ENCODE data around the gene NCR2.

GRCh38 chr6:41338659-41339058 lies 3.3 kb downstream of the NCR2 start:
- TF ChIP-seq, protein P1, sequence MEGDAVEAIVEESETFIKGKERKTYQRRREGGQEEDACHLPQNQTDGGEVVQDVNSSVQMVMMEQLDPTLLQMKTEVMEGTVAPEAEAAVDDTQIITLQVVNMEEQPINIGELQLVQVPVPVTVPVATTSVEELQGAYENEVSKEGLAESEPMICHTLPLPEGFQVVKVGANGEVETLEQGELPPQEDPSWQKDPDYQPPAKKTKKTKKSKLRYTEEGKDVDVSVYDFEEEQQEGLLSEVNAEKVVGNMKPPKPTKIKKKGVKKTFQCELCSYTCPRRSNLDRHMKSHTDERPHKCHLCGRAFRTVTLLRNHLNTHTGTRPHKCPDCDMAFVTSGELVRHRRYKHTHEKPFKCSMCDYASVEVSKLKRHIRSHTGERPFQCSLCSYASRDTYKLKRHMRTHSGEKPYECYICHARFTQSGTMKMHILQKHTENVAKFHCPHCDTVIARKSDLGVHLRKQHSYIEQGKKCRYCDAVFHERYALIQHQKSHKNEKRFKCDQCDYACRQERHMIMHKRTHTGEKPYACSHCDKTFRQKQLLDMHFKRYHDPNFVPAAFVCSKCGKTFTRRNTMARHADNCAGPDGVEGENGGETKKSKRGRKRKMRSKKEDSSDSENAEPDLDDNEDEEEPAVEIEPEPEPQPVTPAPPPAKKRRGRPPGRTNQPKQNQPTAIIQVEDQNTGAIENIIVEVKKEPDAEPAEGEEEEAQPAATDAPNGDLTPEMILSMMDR (IDR thresholded peaks at IDR 0.05 in 2 of 3, conservative IDR thresholded peaks at IDR 0.05 in 1 of 3; ENCODE audit: insufficient read depth in 2 of 3, low read depth in 1 of 3, low read length in 3 of 3): no peak
- TF ChIP-seq GTF2E2 (tag; IDR thresholded peaks at IDR 0.05) (no peak), HNRNPK (IDR thresholded peaks at IDR 0.05; ENCODE audit: low read depth, low read length, poor library complexity, severe bottlenecking) (no peak), USF2 (CRISPR knock-in tag; IDR thresholded peaks at IDR 0.05) (no peak), YY1 (IDR thresholded peaks at IDR 0.05; ENCODE audit: borderline replicate concordance in 1 of 3, control insufficient read depth in 1 of 3, extremely low read depth in 1 of 3, insufficient read depth in 3 of 3, insufficient read length in 1 of 3, insufficient replicate concordance in 2 of 3, low read depth in 1 of 3, low read length in 2 of 3) (no peak), SOX6 (IDR thresholded peaks at IDR 0.05) (no peak), NCOA1 (IDR thresholded peaks at IDR 0.05; ENCODE audit: low read depth) (no peak)
